ENCODE data around the gene CSNK1A1. TPM values are rescaled to one million over a fixed set of nuclear protein-coding genes. Genes with fewer than 3 reads are reported as not detected.
A peak's percentile ranks its signal among the peaks of the same experiment; 100 is the strongest.
"Not testable (repeated sequence)": the region's sequence is repeated elsewhere in the genome, so short reads cannot be mapped to it uniquely, and the experiment has no call there.

Gene CSNK1A1
- total RNA-seq, 4 donors from 2014 or later = 273 to 365 (median 320) TPM

DNA sequence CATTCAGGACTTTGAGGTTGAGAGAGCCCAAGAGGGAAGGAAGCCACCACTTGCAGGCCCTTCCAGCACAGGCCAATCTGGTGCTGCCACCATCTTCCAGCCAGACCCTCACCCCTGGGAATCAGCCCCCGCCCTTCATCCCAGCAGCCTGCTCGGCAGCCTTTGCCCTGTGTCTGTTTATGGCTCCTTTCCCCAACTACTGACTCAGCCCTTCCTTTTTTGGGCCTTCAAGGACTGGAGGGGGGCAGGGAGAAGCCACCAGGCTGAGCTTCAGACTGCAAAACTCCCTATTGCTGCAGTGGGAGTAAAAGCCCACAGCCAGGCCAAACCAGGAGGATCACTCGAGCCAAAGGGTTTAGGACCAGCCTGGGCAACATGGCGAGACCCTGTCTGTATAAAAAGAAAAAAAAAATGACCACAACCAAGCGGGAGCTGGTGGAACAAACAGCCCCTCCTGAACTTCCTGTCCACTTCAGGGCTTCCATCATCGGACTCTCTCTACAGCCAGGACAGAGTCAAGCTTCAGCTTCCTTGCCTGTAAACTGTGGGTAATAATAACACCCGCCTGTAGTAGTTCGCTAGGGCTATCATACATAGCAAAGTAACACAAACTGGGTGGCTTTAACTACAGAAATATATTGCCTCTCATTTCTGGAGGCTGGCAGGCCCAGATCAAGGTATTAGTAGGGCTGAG, 86.3 kb downstream of the CSNK1A1 start:
- no peak for TF ChIP-seq EP300 (IDR thresholded peaks at IDR 0.05)
- TF ChIP-seq POLR2A (IDR thresholded peaks at IDR 0.05) = no peak
- TF ChIP-seq, protein P1, sequence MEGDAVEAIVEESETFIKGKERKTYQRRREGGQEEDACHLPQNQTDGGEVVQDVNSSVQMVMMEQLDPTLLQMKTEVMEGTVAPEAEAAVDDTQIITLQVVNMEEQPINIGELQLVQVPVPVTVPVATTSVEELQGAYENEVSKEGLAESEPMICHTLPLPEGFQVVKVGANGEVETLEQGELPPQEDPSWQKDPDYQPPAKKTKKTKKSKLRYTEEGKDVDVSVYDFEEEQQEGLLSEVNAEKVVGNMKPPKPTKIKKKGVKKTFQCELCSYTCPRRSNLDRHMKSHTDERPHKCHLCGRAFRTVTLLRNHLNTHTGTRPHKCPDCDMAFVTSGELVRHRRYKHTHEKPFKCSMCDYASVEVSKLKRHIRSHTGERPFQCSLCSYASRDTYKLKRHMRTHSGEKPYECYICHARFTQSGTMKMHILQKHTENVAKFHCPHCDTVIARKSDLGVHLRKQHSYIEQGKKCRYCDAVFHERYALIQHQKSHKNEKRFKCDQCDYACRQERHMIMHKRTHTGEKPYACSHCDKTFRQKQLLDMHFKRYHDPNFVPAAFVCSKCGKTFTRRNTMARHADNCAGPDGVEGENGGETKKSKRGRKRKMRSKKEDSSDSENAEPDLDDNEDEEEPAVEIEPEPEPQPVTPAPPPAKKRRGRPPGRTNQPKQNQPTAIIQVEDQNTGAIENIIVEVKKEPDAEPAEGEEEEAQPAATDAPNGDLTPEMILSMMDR (IDR thresholded peaks at IDR 0.05) = no peak
- TF ChIP-seq POLR2AphosphoS5 (IDR thresholded peaks at IDR 0.05) = no peak
- H3K27me3 ChIP-seq = no peaks in the 10 kb centered on the region

DNA sequence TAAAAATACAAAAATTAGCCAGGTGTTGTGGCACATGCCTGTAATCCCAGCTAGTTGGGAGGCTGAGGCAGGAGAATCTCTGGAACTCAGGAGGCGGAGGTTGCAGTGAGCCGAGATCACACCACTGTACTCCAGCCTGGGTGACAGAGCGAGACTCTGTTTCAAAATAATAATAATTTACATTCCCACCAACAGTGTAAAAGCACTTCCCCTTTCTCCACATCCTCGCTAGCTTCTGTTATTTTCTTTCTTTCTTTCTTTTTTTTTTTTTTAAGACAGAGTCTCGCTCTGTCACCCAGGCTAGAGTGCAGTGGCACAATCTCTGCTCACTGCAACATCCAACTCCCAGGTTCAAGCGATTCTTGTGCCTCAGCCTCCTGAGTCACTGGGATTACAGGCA, 89.3 kb downstream of the CSNK1A1 start:
- 74% methylated on average over 6 of the region's 6 CpGs for whole genome bisulfite sequencing
- H3K27me3 ChIP-seq; H3K9me3 ChIP-seq; DNase-seq (ENCODE audit: low spot score in 2 of 2); H3K4me3 ChIP-seq; H3K27ac ChIP-seq; H3K36me3 ChIP-seq: not testable (repeated sequence)
- H3K4me1 ChIP-seq = peaks cover 15% of the 10 kb centered on the region

More for the DNA sequence above, 86.3 kb downstream of the CSNK1A1 start:
- Histone ChIP-seq H3K9me3 (no peaks in the 10 kb centered on the region), H3K4me1 (peaks cover 15% of the 10 kb centered on the region), H3K4me3 (no peak overlapping the region), H3K27ac (peak overlapping the region; percentile 29), H3K36me3 (no peaks in the 10 kb centered on the region)
- 61% methylated on average over 8 of the region's 8 CpGs for WGBS
- no peak for DNase-seq (ENCODE audit: low spot score in 2 of 2)

DNA sequence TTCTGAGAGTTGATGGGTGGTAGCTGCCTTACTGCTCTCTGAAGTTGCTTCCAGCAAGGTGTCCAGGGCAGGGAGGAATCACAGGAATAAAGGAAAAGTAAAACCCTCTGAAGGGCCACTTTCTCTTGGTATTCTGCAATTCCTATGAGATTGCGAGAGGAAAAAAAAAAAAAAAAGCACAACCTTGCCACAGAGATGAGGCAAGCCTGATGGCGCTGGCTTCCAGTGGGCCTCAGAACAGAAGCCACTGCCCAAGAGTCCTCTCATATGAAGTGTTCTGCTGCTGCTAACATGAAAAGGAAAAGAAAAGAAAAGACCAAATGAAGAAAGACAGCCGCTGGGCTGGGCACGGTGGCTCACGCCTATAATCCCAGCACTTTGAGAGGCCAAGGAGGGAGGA, 91.3 kb downstream of the CSNK1A1 start:
- Histone ChIP-seq H3K27ac (no peak overlapping the region), H3K36me3 (no peaks in the 10 kb centered on the region), H3K4me3 (no peak overlapping the region), H3K4me1 (peaks cover 8% of the 10 kb centered on the region), H3K9me3 (no peaks in the 10 kb centered on the region), H3K27me3 (no peaks in the 10 kb centered on the region)
- 82% methylated on average over 5 of the region's 5 CpGs for WGBS
- TF ChIP-seq POLR2AphosphoS5 (IDR thresholded peaks at IDR 0.05) = no peak
- TF ChIP-seq POLR2A (IDR thresholded peaks at IDR 0.05) = no peak
- TF ChIP-seq, protein P1 (IDR thresholded peaks at IDR 0.05) = no peak
- no peak for TF ChIP-seq EP300 (IDR thresholded peaks at IDR 0.05)
- DNase-seq (ENCODE audit: low spot score in 2 of 2) = no peak

DNA sequence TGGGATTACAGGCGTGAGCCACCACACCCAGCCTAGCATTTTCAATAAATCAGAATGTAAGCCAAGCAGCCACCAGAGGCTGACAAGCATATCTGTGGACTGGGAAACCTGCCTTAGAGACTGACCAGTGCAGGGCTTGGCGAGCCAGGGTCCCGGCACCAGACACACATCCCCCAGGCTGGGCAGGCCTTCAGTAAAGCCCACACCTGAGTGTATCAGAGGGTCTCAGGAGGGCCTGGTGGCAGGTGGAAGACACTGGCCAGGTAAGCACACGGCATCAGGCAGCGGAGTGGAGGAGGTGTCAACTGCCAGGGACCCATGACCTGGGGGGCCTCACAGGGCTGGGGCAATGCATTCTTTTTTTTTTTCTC, 93.9 kb downstream of the CSNK1A1 start:
- no peak for DNase-seq (ENCODE audit: low spot score in 2 of 2)
- 100% methylated on average over 1 of the region's 5 CpGs for WGBS
- Histone ChIP-seq H3K9me3 (no peaks in the 10 kb centered on the region), H3K36me3 (no peaks in the 10 kb centered on the region), H3K27ac (no peak overlapping the region), H3K4me1 (peaks cover 8% of the 10 kb centered on the region), H3K27me3 (no peaks in the 10 kb centered on the region), H3K4me3 (no peak overlapping the region)
- TF ChIP-seq EP300 (IDR thresholded peaks at IDR 0.05) (no peak), POLR2A (IDR thresholded peaks at IDR 0.05) (no peak), POLR2AphosphoS5 (IDR thresholded peaks at IDR 0.05) (no peak)
- TF ChIP-seq, protein P1 (IDR thresholded peaks at IDR 0.05) = no peak

DNA sequence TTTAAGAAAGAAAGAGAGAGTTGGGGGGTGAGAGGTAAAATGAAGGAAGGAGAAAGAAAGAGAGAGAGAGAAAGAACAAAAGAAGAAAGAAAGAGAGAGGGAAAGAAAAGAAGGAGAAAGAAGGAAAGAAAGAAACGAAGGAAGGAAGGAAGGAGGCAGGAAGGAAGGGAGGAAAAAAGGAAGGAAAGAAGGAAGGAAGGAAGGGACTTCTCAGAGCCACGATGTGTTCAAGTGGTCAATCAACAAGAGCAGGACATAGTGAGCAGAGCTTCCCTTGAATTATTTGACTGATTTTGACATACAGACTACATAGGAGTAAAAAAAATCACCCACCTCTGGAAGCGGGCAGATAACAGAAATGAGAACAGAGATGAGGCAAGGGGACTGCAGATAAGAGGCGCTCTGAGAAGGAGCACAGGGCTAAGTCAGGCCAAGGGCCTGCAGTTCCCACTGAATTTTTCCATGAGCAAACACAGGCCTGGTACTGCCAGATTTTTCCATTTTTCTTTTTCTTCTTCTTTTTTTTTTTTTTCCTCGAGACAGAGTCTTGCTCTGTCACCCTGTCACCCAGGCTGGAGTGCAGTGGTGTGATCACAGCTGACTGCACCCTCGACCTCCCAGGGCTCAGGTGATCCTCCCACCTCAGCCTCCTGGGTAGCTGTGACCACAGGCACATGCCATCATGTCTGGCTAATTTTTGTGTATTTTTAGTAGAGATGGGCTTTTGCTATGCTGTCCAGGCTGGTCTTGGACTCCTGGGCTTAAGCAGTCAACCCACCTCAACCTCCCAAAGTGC, 94.4 kb downstream of the CSNK1A1 start:
- Histone ChIP-seq H3K4me3 (no peak overlapping the region), H3K36me3 (no peaks in the 10 kb centered on the region), H3K27ac (no peak overlapping the region), H3K4me1 (peaks cover 13% of the 10 kb centered on the region), H3K9me3 (no peaks in the 10 kb centered on the region), H3K27me3 (no peaks in the 10 kb centered on the region)
- TF ChIP-seq EP300 (IDR thresholded peaks at IDR 0.05) (no peak), POLR2A (IDR thresholded peaks at IDR 0.05) (no peak), POLR2AphosphoS5 (IDR thresholded peaks at IDR 0.05) (no peak)
- TF ChIP-seq, protein P1 (IDR thresholded peaks at IDR 0.05) = no peak
- 63% methylated on average over 6 of the region's 6 CpGs for WGBS
- DNase-seq (ENCODE audit: low spot score in 2 of 2) = no peak
